WERI-Rb-1 (cell line): Measurements from ENCODE around the gene OGA.
"Not testable (repeated sequence)": the region's sequence is repeated elsewhere in the genome, so short reads cannot be mapped to it uniquely, and the experiment has no call there.

Experiments used
- DNase-seq: peaks from one replicate; pipeline ENCODE4 v3.0.0-alpha.2; 2020
- H3K27ac ChIP-seq: fragments of 250-450 bp; sonication (Bioruptor Pico); 2 replicates; pipeline ENCODE4 v1.5.1; 2020; ENCODE audit warnings: mild to moderate bottlenecking, moderate library complexity
- H3K27me3 ChIP-seq: fragments of 250-450 bp; sonication (Bioruptor Pico); 2 replicates; pipeline ENCODE4 v1.5.1; 2021; ENCODE audit warnings: mild to moderate bottlenecking, low read depth, moderate library complexity; ENCODE audit not compliant: insufficient read depth, severe bottlenecking
- H3K36me3 ChIP-seq: fragments of 250-450 bp; sonication (Bioruptor Pico); 2 replicates; pipeline ENCODE4 v1.5.1; 2020; ENCODE audit warnings: mild to moderate bottlenecking, moderate library complexity
- H3K4me3 ChIP-seq: 2 replicates; pipeline ENCODE4 v1.5.1; 2011; ENCODE audit warnings: low read depth, mild to moderate bottlenecking, control low read depth, low read length
- H3K9me3 ChIP-seq: fragments of 250-450 bp; sonication (Bioruptor Pico); 2 replicates; pipeline ENCODE4 v1.5.1; 2021; ENCODE audit warnings: mild to moderate bottlenecking, moderate library complexity; ENCODE audit not compliant: severe bottlenecking
- CTCF ChIP-seq: IDR thresholded peaks from 2 replicates; pipeline ENCODE4 v1.5.1; 2011; ENCODE audit warnings: low read depth, mild to moderate bottlenecking, control low read depth, inconsistent platforms, low read length

Gene OGA

GRCh38 chr10:101797403-101798059, 20.7 kb downstream of the OGA start:
- peaks cover 99% of the 10 kb centered on the region for H3K36me3 ChIP-seq
- TF ChIP-seq CTCF = no peak
- DNase-seq = no peak

GRCh38 chr10:101793526-101793925, 24.7 kb downstream of the OGA start:
- Histone ChIP-seq H3K27ac (no peak overlapping the region), H3K36me3 (peaks cover 96% of the 10 kb centered on the region), H3K4me3 (no peak overlapping the region), H3K9me3 (no peaks in the 10 kb centered on the region), H3K27me3 (no peaks in the 10 kb centered on the region)
- no peak for TF ChIP-seq CTCF
- DNase-seq = no peak

More at GRCh38 chr10:101797403-101798059, 20.7 kb downstream of the OGA start:
- Histone ChIP-seq H3K27ac (no peak overlapping the region), H3K9me3 (no peaks in the 10 kb centered on the region), H3K4me3 (no peak overlapping the region), H3K27me3 (no peaks in the 10 kb centered on the region)

- H3K9me3 ChIP-seq = no peaks in the 10 kb centered on the region
Measured at GRCh38 chr10:101789686-101790085, 28.6 kb downstream of the OGA start.

GRCh38 chr10:101789231-101789630, 29.0 kb downstream of the OGA start:
- not testable (repeated sequence) for H3K9me3 ChIP-seq, H3K27ac ChIP-seq, H3K27me3 ChIP-seq, H3K4me3 ChIP-seq, DNase-seq
- peaks cover 94% of the 10 kb centered on the region for H3K36me3 ChIP-seq

More at GRCh38 chr10:101789686-101790085, 28.6 kb downstream of the OGA start:
- Histone ChIP-seq H3K27me3 (no peaks in the 10 kb centered on the region), H3K4me3 (no peak overlapping the region), H3K27ac (no peak overlapping the region), H3K36me3 (peaks cover 94% of the 10 kb centered on the region)
- TF ChIP-seq CTCF = no peak
- no peak for DNase-seq

- no peak for DNase-seq
- Histone ChIP-seq H3K4me3 (no peak overlapping the region), H3K27ac (no peak overlapping the region), H3K9me3 (no peaks in the 10 kb centered on the region), H3K27me3 (no peaks in the 10 kb centered on the region), H3K36me3 (peaks cover 65% of the 10 kb centered on the region)
- TF ChIP-seq CTCF = no peak
Measured at GRCh38 chr10:101785801-101786200, 32.4 kb downstream of the OGA start.

GRCh38 chr10:101784558-101784957, 33.7 kb downstream of the OGA start:
- TF ChIP-seq CTCF = no peak
- H3K27me3 ChIP-seq = no peaks in the 10 kb centered on the region
- no peak overlapping the region for H3K4me3 ChIP-seq
- H3K9me3 ChIP-seq = no peaks in the 10 kb centered on the region
- DNase-seq = no peak
- H3K27ac ChIP-seq = no peak overlapping the region; the same call in 1 of the 2 replicates
- H3K36me3 ChIP-seq = peaks cover 55% of the 10 kb centered on the region
